Measurements from ENCODE around the gene ACOX3. TPM values are rescaled to one million over a fixed set of nuclear protein-coding genes. Genes with fewer than 3 reads are reported as not detected.

ACOX3 gene
- total and polyA plus RNA-seq, 2 of the 8 experiments (the other 6 are each of a cell fraction or from before 2014, with no cell fraction given) = 2.5 to 9.9 TPM

DNA sequence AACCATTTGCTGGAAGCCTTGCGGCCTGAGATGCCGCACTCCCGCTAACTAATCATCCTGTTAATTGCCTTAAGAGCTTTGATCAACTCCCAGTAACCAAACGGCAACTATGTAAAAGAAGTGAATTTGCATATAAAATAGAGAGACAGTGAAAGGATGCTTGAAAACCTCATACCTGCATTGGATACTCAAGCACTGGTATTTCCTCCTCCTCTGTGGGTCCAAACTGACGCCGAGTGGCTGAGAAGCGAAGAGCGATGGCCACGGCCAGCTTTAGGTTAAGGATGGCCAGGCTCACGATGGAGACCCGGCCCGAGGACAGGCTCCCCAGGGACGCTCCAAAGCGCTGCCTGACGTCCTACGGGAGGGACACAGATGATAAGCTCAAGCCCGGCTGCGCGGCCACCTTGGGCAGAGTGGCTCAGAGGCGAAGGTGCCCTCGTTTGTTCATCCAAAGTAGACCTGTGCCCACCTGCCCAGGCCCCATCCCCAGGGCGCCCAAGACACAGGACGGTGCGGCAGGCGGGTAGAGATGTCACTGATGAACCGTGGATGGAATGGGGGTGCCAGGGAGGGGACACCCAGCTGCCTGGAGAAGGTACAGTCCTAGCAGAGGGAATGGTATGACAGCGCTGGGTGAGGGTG lies 43.6 kb downstream of the ACOX3 start:
- 73% methylated on average over 27 of the region's 27 CpGs; no CpG with 5 or more reads in 1 of the 2 experiments for WGBS, 2 experiments (ENCODE audit: extremely low coverage in 1 of 2, insufficient coverage in 1 of 2, insufficient read length in 1 of 2, insufficient replicate concordance in 2 of 2, low coverage in 1 of 2, low lambda C conversion rate in 2 of 2, missing lambda C conversion rate in 1 of 2)
- Histone ChIP-seq H2AFZ (ENCODE audit: low read length) (no peak overlapping the region), H3K27ac (ENCODE audit: low read depth, low read length) (no peak overlapping the region), H2BK120ac (replicated peaks; ENCODE audit: low read depth, low read length) (peak overlapping the region; percentile 92), H3K18ac (ENCODE audit: extremely low read depth, low read length) (0 out of 2 replicates have a peak overlapping the region, but pooled peaks have one; percentile 38), H3K23ac (ENCODE audit: insufficient read length) (no peak overlapping the region), H3K4me3 (ENCODE audit: extremely low read depth in 1 of 4, insufficient read depth in 2 of 4, low read depth in 3 of 4, low read length in 4 of 4) (no peak overlapping the region), H3K4ac (replicated peaks; ENCODE audit: insufficient read length, low read depth, low read length) (no peak overlapping the region), H3K23me2 (ENCODE audit: low read depth, low read length) (no peaks in the 10 kb centered on the region; the same call in 1 of the 2 replicates), H3K4me2 (ENCODE audit: insufficient read depth in 1 of 2, low read depth in 2 of 2, low read length in 2 of 2) (0 out of 4 replicates have a peak overlapping the region, but pooled peaks of 1 of the 2 experiments have one; percentile 3), H3K9me3 (ENCODE audit: insufficient read depth in 2 of 2, low read depth in 1 of 2, low read length in 1 of 2) (no peaks in the 10 kb centered on the region), H2BK12ac (ENCODE audit: low read depth, low read length) (peak overlapping the region; percentile 98; the same call in 1 of the 2 replicates), H4K8ac (ENCODE audit: extremely low read depth, insufficient read depth, low read length) (no peak overlapping the region; the same call in 1 of the 2 replicates), H3K4me1 (replicated peaks in 1 of 4; ENCODE audit: control insufficient read depth in 3 of 4, insufficient read depth in 4 of 4, low read length in 3 of 4) (peaks cover 0 to 8% (median 6%) of the 10 kb centered on the region in 4 experiments; a peak in 6 of 7 replicates), H3K9ac (replicated peaks in 1 of 4; ENCODE audit: extremely low read depth in 1 of 4, low read depth in 3 of 4, low read length in 3 of 4) (no peak overlapping the region), H3K14ac (ENCODE audit: insufficient read length) (peak overlapping the region; percentile 29), H3K27me3 (replicated peaks in 1 of 4; ENCODE audit: control insufficient read depth in 3 of 4, extremely low read depth in 1 of 4, insufficient read depth in 3 of 4, low read length in 3 of 4) (no peaks in the 10 kb centered on the region), H4K20me1 (replicated peaks in 1 of 2; ENCODE audit: control insufficient read depth in 1 of 2, insufficient read depth in 2 of 2, low read length in 2 of 2) (no peaks in the 10 kb centered on the region), H2BK15ac (ENCODE audit: low read length) (no peak overlapping the region), H3K56ac (replicated peaks; ENCODE audit: insufficient read length, low read depth, low read length) (no peak overlapping the region), H4K91ac (replicated peaks; ENCODE audit: insufficient read length, low read length) (peak overlapping the region; percentile 98), H4K5ac (ENCODE audit: insufficient read length, low read depth, low read length) (no peak overlapping the region), H2BK5ac (ENCODE audit: low read depth, low read length) (peak overlapping the region; percentile 85; the same call in 1 of the 2 replicates), H3K36me3 (ENCODE audit: control insufficient read depth in 2 of 4, insufficient read depth in 4 of 4, low read length in 3 of 4) (no peaks in the 10 kb centered on the region), H3K79me1 (ENCODE audit: low read depth, low read length) (no peaks in the 10 kb centered on the region), H3K79me2 (ENCODE audit: control insufficient read depth in 1 of 2, insufficient read depth in 2 of 2, low read length in 2 of 2) (no peaks in the 10 kb centered on the region), H2AK5ac (ENCODE audit: low read depth, low read length) (peak overlapping the region; percentile 99; the same call in 1 of the 2 replicates), H2BK20ac (ENCODE audit: low read length) (peak overlapping the region; percentile 48; the same call in 1 of the 2 replicates)
- ChIA-PET POLR2A (ENCODE audit: partially characterized antibody) (interaction anchor here (0.6 to 1.4 kb wide), 2 partner anchors 39 to 76 kb away, joined by 3 to 4 read pairs; no protein-coding TSS in a partner anchor), CTCF (ENCODE audit: partially characterized antibody) (interaction anchor here (0.8 to 10.4 kb wide), 6 partner anchors 9 to 220 kb away, joined by 3 to 94 read pairs (median 5); no protein-coding TSS in a partner anchor)
- DNase-seq (ENCODE audit: low read depth in 1 of 2, low spot score in 2 of 2) = no peak
- TF ChIP-seq TAF1 (IDR thresholded peaks at IDR 0.05; ENCODE audit: low read depth, low read length) = no peak
- no peak for TF ChIP-seq HDAC6 (IDR thresholded peaks at IDR 0.05; ENCODE audit: low read depth, low read length)
- TF ChIP-seq CREB1 (IDR thresholded peaks at IDR 0.05) = no peak
- no peak for TF ChIP-seq CHD2 (IDR thresholded peaks at IDR 0.05; ENCODE audit: low read length)
- TF ChIP-seq, protein P1, sequence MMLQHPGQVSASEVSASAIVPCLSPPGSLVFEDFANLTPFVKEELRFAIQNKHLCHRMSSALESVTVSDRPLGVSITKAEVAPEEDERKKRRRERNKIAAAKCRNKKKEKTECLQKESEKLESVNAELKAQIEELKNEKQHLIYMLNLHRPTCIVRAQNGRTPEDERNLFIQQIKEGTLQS (IDR thresholded peaks at IDR 0.05; ENCODE audit: insufficient read depth, low read depth, low read length) = no peak
- no peak for TF ChIP-seq CBX8 (IDR thresholded peaks at IDR 0.05; ENCODE audit: borderline replicate concordance, low read depth, low read length)
- no peak for FAIRE-seq
